Activated naive CD4-positive, alpha-beta T cell treated with anti-CD3 and anti-CD28 coated beads, Interleukin-2, amount 10 ng/mL, durations not matched to agents 7 days and 5 days (primary cell): ENCODE measurements around the gene ARHGAP24.

ENCODE experiments used
- CTCF ChIA-PET: fragments of 350-600 bp; sonication (Branson Sonifier 250); formaldehyde crosslinking; loops from one replicate; lab custom pipeline; 2021; ENCODE audit warnings: antibody characterized with exemption; lab: Charles Lee
- DNase-seq: peaks from one replicate; pipeline ENCODE4 v3.0.0-alpha.2; 2020
- H3K27ac Mint-ChIP-seq: one replicate; pipeline ENCODE4 v1.8.0; 2021; ENCODE audit warnings: mild to moderate bottlenecking, moderate library complexity, mixed read lengths
- H3K27me3 Mint-ChIP-seq: one replicate; pipeline ENCODE4 v1.8.0; 2021; ENCODE audit warnings: mild to moderate bottlenecking, mixed read lengths
- H3K36me3 Mint-ChIP-seq: one replicate; pipeline ENCODE4 v1.8.0; 2021; ENCODE audit warnings: mixed read lengths
- H3K4me1 Mint-ChIP-seq: one replicate; pipeline ENCODE4 v1.8.0; 2021; ENCODE audit warnings: mixed read lengths
- H3K4me3 Mint-ChIP-seq: one replicate; pipeline ENCODE4 v1.8.0; 2021; ENCODE audit warnings: mild to moderate bottlenecking, moderate library complexity, mixed read lengths
- H3K9me3 Mint-ChIP-seq: one replicate; pipeline ENCODE4 v1.8.0; 2021; ENCODE audit warnings: mixed read lengths

The ARHGAP24 gene

DNA sequence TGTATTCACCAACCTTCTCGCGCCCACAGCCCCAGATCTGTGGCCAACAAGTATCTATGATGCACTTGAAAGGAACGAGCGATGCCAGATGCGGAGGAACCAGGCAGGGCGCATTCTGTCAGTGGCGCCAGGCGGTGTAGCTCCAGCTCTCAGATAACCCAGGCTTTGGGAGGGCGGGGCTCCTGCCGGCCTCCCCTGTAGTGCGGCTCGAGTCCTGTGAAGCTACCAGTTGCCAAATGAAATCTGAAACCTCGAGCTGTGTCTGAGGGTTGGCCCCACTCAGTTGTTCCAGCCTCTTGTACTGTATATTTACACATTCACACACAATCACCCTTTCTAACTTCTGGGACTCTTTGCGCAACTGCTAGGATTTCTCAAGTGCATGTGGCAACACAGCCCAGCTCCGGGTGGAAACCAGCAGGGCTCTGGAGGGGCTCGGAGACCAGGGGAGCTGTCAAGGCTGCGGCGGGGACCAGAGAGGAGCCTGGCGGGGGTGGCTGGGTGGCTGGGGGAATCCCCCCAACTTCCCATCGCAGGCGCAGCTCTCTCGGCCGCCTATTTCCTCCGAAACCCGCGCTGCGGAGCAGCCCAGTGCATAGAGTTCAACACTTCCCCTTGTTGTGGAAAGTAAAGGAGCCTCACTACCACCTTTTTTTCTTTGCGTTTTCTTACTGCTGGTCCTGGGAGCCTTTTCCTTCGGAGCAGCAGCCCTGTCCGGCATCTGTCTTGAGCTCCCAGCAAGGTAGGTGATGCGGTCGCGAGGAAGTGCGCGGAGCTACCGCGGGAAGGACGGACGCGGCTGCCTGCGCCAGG, at the start of gene ARHGAP24:
ARHGAP24 (plus strand) TSS at position 333 of the 813 bp plus-strand sequence.
- no peak for DNase-seq
- H3K4me3 Mint-ChIP-seq = no peak within 1 kb of the TSS
- H3K27me3 Mint-ChIP-seq = peaks cover 14% of the 10 kb centered on the region
- H3K36me3 Mint-ChIP-seq = no peaks in the 10 kb centered on the region
- no peaks in the 10 kb centered on the region for H3K4me1 Mint-ChIP-seq
- no peak within 1 kb of the TSS for H3K27ac Mint-ChIP-seq
- CTCF ChIA-PET = no interaction called here
- H3K9me3 Mint-ChIP-seq = no peaks in the 10 kb centered on the region

- H3K27ac Mint-ChIP-seq = no peak overlapping the region
- H3K9me3 Mint-ChIP-seq = no peaks in the 10 kb centered on the region
- H3K36me3 Mint-ChIP-seq = no peaks in the 10 kb centered on the region
- no peaks in the 10 kb centered on the region for H3K4me1 Mint-ChIP-seq
- no peaks in the 10 kb centered on the region for H3K27me3 Mint-ChIP-seq
- CTCF ChIA-PET = no interaction called here
- no peak for DNase-seq
- H3K4me3 Mint-ChIP-seq = no peak overlapping the region
These were observed 48.6 kb upstream of the ARHGAP24 start for GRCh38 chr4:85426366-85426765.

- CTCF ChIA-PET = interaction anchor here (0.8 kb wide), 1 partner anchor 35 kb away, joined by 3 read pairs; no protein-coding TSS in a partner anchor
- no peaks in the 10 kb centered on the region for H3K27me3 Mint-ChIP-seq
- H3K9me3 Mint-ChIP-seq = no peaks in the 10 kb centered on the region
- no peak overlapping the region for H3K27ac Mint-ChIP-seq
- H3K4me3 Mint-ChIP-seq = no peak overlapping the region
- no peaks in the 10 kb centered on the region for H3K4me1 Mint-ChIP-seq
- no peaks in the 10 kb centered on the region for H3K36me3 Mint-ChIP-seq
- no peak for DNase-seq
These were observed 47.8 kb upstream of the ARHGAP24 start for GRCh38 chr4:85427123-85427522.

DNA sequence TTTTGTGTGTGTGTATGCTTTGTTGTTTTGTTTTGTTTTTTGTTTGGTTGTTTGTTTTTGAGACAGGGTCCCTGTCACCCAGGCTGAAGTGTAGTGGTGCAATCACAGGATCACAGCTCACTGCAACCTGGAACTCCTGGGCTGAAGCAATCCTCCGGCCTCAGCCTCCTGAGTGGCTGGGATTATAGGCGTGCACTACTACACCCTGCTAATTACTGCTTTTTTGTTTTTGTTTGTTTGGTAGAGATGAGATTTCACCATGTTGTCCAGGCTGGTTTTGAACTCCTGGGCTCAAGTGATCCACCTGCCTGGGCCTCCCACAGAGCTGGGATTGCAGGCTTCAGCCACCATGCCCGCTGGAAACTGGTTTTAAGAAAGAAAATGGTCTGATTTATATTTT, 44.7 kb upstream of the ARHGAP24 start:
- Mint-ChIP-seq H3K4me3 (no peak overlapping the region), H3K4me1 (no peaks in the 10 kb centered on the region), H3K27ac (no peak overlapping the region), H3K27me3 (no peaks in the 10 kb centered on the region), H3K36me3 (no peaks in the 10 kb centered on the region), H3K9me3 (no peaks in the 10 kb centered on the region)
- DNase-seq = no peak
- CTCF ChIA-PET = no interaction called here

DNA sequence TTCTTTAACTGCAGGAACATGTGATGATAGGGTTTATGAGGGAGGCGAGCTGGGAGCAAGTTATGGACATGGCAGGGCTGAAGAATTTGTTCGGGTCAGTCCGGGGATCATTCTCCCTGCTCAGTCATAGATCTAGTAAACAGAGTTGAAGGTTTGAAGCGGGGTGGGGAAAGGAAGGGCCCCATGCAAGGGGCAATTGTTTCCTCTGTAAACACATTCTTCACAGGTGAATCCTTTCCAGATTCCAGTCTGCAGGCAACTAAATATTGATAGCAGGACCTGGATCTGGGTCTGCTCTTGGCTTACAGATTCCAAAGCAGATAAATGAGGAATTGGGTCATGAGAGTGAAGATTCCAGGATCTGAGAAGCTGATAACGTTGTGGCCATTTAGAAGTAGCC, 44.3 kb upstream of the ARHGAP24 start:
- no peak for DNase-seq
- Mint-ChIP-seq H3K27me3 (no peaks in the 10 kb centered on the region), H3K9me3 (no peaks in the 10 kb centered on the region), H3K36me3 (no peaks in the 10 kb centered on the region), H3K27ac (no peak overlapping the region), H3K4me1 (no peaks in the 10 kb centered on the region), H3K4me3 (no peak overlapping the region)
- CTCF ChIA-PET = no interaction called here

DNA sequence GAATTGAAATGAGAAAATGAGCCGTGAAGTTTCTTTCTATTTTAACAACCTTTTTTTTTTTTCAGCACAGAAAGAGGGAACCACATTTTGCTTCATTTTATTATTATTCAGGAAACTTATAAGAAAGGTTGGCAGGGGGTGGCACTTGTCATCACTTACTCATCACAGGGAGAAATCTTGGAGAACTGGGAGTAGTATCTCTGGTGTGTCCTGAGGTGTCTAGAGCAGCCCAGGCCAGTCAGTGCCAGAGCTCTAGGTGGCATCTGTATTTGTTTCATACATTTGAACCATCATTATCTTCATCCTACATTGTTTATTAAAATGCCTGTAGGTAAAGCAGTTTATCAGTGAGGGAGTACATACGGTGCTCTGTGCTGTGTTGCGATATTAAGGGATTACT, 43.8 kb upstream of the ARHGAP24 start:
- no peak for DNase-seq
- Mint-ChIP-seq H3K27me3 (no peaks in the 10 kb centered on the region), H3K36me3 (no peaks in the 10 kb centered on the region), H3K4me1 (no peaks in the 10 kb centered on the region), H3K27ac (no peak overlapping the region), H3K4me3 (no peak overlapping the region), H3K9me3 (no peaks in the 10 kb centered on the region)
- CTCF ChIA-PET = no interaction called here

DNA sequence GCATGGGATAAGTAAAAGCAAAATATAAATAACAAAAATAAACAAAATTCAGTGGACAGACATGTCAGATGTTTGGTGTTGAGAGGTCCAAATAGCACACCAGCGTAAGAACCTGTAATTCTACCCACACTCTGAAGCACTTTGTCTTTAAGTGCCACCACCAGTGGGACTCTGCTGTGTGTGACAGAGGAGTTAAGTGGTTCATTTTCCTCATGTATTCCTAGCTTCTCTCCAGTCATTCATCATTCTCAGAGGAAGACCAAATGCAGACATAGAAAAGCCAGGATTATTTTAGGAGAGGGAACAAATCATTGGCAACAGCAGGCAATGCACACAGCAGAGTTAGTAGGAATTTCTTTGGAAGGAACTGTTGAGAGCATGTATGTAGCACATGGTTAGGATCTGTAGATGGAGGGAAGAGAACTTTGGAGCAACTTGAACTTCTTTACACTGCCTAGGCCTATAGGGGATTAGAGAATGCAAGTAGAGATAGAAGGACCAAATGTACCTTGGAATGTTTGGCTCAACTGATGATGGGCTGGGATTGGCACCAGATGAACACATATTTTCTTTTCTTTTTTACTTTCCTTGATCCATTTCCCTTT, 43.0 kb upstream of the ARHGAP24 start:
- Mint-ChIP-seq H3K27ac (no peak overlapping the region), H3K9me3 (no peaks in the 10 kb centered on the region), H3K27me3 (no peaks in the 10 kb centered on the region), H3K4me1 (no peaks in the 10 kb centered on the region), H3K4me3 (no peak overlapping the region), H3K36me3 (no peaks in the 10 kb centered on the region)
- no peak for DNase-seq
- CTCF ChIA-PET = no interaction called here

- Mint-ChIP-seq H3K36me3 (no peaks in the 10 kb centered on the region), H3K9me3 (no peaks in the 10 kb centered on the region), H3K4me3 (no peak overlapping the region), H3K4me1 (no peaks in the 10 kb centered on the region), H3K27me3 (no peaks in the 10 kb centered on the region), H3K27ac (no peak overlapping the region)
- CTCF ChIA-PET = no interaction called here
- no peak for DNase-seq
These were observed 29.8 kb upstream of the ARHGAP24 start for GRCh38 chr4:85445050-85445639.

GRCh38 chr4:85446141-85446861, 28.6 kb upstream of the ARHGAP24 start:
- Mint-ChIP-seq H3K9me3 (no peaks in the 10 kb centered on the region), H3K27me3 (no peaks in the 10 kb centered on the region), H3K4me1 (no peaks in the 10 kb centered on the region), H3K27ac (no peak overlapping the region), H3K4me3 (no peak overlapping the region), H3K36me3 (no peaks in the 10 kb centered on the region)
- no peak for DNase-seq
- CTCF ChIA-PET = no interaction called here

DNA sequence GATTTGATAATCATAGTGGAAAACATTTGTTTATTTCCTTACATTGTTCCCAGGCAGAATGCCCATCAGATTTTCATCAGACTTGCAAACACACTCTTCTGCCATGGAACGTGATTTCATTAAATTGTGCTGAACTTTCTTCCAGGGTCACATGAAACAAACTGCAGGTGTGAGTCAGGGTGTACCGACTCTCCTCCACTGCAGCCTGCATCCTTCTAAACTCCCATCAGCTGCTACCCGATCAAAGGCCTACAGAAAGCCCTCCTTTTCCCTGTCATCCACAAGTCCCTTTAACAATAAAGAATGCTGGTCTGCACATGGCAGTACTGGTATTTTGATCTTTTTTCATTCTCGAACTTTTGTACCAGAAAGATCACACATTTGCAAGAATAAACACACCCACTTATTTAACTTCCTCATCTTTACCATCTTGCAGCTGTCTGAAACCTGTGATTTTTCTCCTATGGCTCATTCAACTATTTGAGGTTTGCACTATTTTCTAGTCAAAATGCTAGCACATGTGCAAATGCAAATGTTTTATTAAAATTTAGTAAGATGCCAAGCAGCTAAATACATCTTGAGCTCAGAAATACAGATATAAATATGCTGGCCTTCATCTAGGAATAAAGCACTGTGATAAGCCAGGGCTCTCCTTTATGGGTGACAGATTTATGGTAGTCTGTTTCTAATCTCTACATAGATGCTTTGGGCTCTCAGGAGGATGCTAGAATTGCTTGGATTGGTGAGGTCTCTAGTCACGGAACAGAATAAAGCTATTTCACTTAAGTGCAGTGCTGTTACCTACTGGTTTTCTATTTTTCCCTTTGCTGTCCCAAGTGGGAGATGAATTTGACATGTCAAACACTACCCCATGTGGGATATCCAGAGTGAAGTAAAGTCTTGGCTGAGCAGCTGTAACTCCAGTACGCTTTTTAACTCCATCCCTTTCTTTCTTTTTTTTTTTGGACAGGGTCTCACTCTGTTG, 25.8 kb upstream of the ARHGAP24 start:
- no peaks in the 10 kb centered on the region for H3K27me3 Mint-ChIP-seq
- no peak overlapping the region for H3K4me3 Mint-ChIP-seq
- CTCF ChIA-PET = no interaction called here
- H3K27ac Mint-ChIP-seq = no peak overlapping the region
- no peak for DNase-seq
- H3K9me3 Mint-ChIP-seq = no peaks in the 10 kb centered on the region
- H3K4me1 Mint-ChIP-seq = no peaks in the 10 kb centered on the region
- no peaks in the 10 kb centered on the region for H3K36me3 Mint-ChIP-seq

- Mint-ChIP-seq H3K4me3 (no peak overlapping the region), H3K36me3 (no peaks in the 10 kb centered on the region), H3K27me3 (no peaks in the 10 kb centered on the region), H3K4me1 (no peaks in the 10 kb centered on the region), H3K27ac (no peak overlapping the region), H3K9me3 (no peaks in the 10 kb centered on the region)
- CTCF ChIA-PET = no interaction called here
- DNase-seq = no peak
These were observed 22.8 kb upstream of the ARHGAP24 start for GRCh38 chr4:85452058-85452731.

GRCh38 chr4:85455942-85456341, 19.0 kb upstream of the ARHGAP24 start:
- H3K27ac Mint-ChIP-seq = no peak overlapping the region
- no peaks in the 10 kb centered on the region for H3K9me3 Mint-ChIP-seq
- CTCF ChIA-PET = no interaction called here
- no peak for DNase-seq
- no peaks in the 10 kb centered on the region for H3K4me1 Mint-ChIP-seq
- no peaks in the 10 kb centered on the region for H3K36me3 Mint-ChIP-seq
- H3K4me3 Mint-ChIP-seq = no peak overlapping the region
- H3K27me3 Mint-ChIP-seq = no peaks in the 10 kb centered on the region

DNA sequence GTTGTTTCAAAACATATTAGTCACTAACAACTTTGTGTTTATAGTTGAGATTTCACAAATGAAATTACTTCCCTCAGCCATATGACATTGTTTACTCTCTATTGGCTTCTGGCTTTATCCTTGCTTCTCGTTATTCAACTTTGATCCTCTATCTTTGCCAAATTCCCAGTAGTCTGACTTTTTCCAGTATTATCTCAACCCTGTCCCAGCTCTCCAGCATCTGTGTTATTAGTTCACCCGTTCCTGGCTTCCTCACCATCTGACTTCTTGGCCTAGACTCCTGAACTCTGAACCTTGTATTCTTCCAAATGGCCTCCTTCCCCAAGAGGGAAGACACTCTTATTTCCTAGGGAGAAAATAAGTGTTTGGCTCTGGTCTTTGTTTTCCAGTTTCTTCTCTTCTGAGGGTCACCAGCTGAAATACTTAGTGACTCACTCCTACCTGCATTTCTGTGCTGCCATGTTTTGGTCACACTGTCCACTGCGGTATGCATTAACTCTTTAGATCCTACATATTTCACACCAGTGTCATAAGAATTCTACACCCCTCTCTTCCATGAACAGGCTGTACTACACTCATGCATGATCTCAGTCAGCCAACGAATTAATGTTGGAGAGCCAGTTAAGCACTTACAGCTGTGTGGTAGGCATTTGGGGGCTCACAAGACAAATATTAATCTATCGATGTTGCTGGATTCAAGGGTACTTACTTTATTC, 17.0 kb upstream of the ARHGAP24 start:
- Mint-ChIP-seq H3K9me3 (no peaks in the 10 kb centered on the region), H3K27me3 (no peaks in the 10 kb centered on the region), H3K4me1 (no peaks in the 10 kb centered on the region), H3K27ac (no peak overlapping the region), H3K36me3 (no peaks in the 10 kb centered on the region), H3K4me3 (no peak overlapping the region)
- CTCF ChIA-PET = no interaction called here
- DNase-seq = no peak
